Erythroblast (primary cell): ENCODE measurements around the gene CHST15.

Experiments used
- DNase-seq, 2 experiments: peaks; one replicate each; lab custom pipeline; 2025; lab: John Stamatoyannopoulos, UW
- GATA1 ChIP-seq: IDR thresholded peaks from 2 replicates; pipeline ENCODE4 v1.6.1; 2011; ENCODE audit warnings: low read depth, mild to moderate bottlenecking, control low read depth, low read length, moderate library complexity
- POLR2A ChIP-seq: IDR thresholded peaks from 2 replicates; pipeline ENCODE4 v1.6.1; 2011; ENCODE audit warnings: mild to moderate bottlenecking, low read length

The CHST15 gene

DNA sequence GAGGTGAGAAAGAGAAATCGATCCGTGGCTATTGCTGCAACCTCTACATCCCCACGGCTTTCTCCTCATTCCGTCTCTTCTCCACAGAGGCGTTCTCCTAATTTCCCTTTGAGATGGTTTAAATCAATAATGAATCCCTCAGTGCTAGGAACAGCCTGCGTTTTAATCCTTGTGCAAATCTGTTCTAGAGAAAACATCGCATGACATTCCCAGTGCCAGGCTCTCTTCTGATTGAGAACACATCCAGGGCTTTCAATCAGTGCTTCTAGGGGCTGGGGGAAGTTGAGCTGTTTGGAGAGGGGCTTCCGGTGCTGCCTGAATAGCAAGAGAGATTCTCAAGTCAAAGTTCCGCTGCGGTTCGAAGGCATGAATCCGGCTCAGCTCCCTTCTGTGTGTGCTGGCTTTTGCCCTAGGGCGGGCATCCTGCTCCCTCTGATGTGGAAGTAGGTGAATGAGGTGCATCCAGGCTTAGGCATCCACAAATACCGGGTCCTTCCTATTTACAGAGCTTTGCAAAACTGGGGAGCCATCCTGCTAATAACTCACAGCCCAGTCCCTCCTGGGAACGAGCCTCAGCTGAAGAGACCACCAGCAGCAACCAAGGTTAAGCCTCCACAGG, 62.8 kb downstream of the CHST15 start:
- no peak for DNase-seq
- TF ChIP-seq GATA1, result no peak
- TF ChIP-seq POLR2A, result no peak

DNA sequence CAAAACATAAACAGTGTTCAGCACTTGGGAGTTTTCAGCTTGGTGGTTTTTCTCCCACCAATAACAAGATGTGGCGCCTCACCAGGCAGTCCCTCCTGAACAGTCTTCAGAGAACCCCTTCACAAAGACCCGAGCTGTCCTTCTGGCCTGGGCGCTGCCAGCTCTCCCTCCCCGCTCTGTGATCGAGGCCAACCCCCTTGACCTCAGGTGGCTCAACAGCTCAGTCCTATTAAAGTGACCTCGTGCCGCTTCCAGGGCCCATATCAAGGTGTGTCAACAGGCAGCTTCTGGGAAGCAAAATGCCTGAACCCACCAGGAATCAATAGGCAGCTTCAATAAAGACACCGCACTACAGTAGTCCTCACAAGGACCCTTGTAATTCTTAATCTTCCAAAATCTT, 63.3 kb downstream of the CHST15 start:
- no peak for DNase-seq
- TF ChIP-seq GATA1, result no peak
- no peak for TF ChIP-seq POLR2A

DNA sequence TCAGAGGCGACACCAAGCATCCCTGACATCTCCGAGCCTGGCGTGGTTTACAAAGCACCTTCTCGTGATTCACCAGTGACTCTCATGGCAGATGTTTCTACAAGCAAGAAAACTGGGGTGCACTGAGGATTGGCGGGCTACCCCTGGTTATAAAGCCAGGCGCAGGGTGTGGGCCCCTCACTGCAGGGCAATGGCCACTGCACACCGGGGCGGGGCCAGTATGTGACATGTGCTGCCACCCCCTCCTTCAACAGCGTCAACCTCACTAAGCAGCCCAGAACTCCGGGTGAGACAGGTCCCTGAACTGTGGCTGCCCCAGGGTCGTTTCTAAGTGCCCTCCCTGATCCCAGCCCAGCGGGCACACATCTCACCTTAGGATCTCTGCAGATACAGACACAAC, 63.8 kb downstream of the CHST15 start:
- no peak for TF ChIP-seq GATA1
- no peak for TF ChIP-seq POLR2A
- DNase-seq, result no peak

DNA sequence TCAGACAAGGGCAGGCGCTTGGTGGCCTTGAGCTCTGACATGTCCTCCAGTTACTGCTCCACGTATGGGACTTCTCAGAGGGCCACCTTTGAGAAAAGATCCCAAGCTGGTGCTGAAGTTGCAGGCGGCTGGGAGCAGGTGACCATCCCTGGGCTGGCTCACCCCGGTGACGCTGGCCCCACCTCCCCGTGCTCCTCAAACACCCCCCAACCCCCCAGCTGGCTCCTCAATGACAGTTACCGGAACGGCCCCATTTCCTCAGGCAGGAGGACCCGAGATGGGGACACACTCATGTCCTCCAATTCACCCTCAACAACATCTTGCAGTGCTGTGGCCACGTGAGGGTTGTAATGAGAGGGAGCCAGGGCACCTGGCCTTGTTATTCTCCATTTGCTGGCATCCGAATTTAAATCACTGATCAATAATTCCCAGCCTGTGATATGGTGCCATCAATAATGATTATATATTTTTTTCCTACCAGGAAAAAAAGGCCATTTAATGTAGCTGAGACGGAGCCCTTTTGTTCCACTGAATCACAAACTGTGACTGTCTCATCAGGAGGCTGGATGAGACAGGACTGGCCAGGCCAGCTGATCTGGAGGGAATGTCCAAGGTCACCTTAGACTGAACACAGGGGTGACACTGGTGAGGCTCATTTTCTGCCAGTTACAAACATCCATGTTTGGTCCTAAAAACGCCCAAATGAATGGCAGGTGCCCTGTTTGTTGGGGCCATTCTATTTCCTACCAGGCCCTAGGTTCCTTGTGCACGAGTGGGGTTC, 64.5 kb downstream of the CHST15 start:
- no peak for DNase-seq
- TF ChIP-seq POLR2A (no peak), GATA1 (no peak)

DNA sequence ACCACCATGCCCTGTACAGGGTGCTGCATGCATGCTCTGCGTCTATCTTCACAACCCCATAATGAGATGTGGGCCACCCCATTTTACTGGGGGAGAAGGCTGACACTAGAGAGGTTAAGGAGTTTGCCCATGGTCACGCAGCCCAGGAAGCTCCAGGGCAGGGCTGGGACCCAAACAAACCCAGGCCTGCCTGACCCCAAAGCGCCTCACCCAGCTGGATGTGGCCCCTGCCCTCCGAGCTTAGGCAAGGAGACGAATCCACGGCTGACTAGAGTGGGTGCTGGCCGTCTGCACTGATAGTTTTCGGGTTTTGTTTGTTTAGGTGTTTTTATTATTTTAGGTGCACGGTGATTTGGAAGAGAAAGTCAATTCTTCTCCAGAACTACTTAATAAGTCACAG, 65.7 kb downstream of the CHST15 start:
- TF ChIP-seq POLR2A (no peak), GATA1 (no peak)
- DNase-seq, result no peak

DNA sequence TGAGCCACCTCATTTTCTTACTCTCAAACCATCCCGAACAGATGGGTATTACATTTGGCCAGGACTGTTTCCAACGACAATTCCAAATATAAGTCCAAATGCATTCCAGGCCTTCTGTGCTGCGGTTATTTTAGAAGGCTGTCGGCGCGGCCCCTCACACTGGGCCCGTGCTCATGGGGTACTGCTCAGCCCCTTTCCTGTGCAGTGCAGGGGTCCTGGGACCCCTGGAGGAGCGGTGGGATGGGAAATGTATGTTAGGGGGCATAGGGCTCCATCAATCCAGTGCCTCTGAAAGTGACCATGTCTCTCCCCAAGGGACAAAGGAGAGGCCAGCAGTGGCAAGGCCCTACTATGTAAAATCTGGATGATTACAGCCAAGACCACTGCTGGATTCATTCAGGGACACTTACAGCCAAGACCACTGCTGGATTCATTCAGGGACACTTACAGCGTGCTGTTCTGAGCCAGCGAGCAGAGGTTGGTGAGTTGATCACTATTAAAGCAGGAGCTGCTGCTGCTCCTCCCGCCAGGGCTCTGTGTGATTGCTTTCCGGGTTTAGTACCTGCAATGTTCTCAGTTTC, 66.3 kb downstream of the CHST15 start:
- DNase-seq, result no peak
- TF ChIP-seq POLR2A (no peak), GATA1 (no peak)

DNA sequence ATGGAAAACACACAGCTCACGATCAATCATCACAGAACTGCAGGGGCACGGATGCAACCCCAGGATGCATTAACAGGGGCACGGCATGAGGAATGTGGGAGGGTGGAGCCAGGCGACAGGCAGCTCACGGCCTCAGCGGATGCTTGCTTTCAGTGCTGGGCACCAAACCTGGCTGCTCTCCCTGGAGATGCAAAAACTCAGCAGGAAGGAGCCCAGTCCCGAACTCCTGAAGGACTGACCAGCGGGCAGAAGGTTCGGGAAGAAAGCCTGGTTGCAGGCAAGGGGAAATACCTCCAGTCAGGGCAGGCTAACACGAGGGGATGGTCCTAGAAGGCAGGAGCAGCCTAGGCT, 66.8 kb downstream of the CHST15 start:
- TF ChIP-seq POLR2A, result no peak
- TF ChIP-seq GATA1, result no peak
- DNase-seq, result no peak

DNA sequence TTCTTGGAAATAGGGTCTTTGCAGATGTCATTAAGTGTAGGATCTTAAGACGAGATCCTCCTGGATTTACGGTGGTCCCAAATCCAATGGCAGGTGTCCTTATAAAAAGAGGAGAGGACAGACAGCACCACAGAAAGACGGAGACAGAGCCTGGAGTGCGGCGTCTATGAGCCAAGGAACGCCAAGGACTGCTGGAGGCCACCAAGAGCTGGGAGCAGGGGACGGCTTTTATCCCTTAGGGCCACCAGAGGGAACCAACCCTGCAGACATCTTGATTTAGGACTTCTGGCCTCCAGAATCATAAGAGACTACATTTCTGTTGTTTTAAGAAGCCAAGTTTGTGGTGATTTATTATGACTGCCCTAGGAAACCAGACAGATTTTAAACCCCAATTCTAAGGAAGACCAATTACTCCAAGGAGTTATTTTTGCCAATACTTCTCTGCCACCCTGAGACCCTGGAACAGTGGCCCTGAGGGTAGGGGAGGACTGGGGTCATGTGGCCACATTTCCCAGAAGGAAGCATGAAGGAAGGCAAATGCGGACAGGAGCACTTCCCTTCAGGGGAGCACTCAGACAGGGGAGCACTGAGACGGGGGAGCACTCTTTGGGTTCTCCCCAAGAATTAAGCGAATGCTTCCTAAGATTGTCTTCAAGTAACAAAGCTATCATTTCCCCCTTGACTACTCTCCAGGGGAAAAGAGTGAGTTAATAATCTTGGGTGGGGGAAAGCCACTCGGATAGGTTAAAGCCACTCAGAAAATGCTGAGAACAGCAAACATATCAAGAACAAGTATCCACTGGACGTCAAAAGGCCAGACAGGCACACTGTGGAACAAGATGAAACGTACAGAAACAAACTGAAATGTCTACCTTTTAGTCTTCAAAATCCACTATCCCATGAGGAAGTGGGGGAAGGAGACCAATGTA, 67.5 kb downstream of the CHST15 start:
- DNase-seq, result no peak
- no peak for TF ChIP-seq GATA1
- TF ChIP-seq POLR2A, result no peak

DNA sequence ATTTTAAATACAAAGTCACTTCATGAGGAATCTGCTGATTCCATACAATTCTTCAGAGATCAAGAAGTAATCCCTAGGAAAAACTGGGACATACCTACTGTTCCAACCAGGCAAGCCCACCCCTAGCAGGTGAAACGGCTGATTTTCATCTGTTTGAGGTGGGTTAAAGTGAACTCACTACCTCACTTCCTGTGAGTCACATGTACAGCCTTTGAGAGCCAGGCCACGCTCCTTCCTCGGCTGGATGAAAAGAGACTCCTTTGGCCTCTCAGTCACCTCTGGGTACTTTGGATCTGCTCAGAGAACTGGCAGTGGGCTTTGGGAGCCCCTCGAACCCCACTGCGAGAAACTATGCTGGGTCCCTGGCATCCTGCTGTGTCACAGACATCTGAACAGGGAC, 68.2 kb downstream of the CHST15 start:
- TF ChIP-seq POLR2A (no peak), GATA1 (no peak)

DNA sequence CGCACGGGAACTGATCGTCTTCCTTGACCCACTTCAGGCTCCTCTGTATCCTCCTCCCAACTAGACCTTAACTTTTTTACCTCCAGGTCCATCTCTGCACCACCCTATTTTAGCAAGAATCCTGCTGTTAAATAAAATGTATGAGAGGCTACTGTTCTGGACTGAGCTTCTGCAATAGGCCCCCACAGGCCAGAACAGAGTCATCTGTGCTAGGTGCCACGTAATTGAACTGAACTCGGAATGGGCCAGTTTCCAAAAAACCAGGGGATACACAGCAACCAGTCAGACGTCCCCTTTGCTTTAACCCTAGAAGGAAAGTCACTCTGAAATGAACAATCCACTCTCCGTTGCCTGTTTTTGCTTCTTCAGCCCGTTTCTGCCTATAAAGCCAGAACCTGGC, 71.3 kb downstream of the CHST15 start:
- TF ChIP-seq POLR2A (no peak), GATA1 (no peak)
- no peak for DNase-seq

More for the DNA sequence above, 68.2 kb downstream of the CHST15 start:
- DNase-seq, result no peak

DNA sequence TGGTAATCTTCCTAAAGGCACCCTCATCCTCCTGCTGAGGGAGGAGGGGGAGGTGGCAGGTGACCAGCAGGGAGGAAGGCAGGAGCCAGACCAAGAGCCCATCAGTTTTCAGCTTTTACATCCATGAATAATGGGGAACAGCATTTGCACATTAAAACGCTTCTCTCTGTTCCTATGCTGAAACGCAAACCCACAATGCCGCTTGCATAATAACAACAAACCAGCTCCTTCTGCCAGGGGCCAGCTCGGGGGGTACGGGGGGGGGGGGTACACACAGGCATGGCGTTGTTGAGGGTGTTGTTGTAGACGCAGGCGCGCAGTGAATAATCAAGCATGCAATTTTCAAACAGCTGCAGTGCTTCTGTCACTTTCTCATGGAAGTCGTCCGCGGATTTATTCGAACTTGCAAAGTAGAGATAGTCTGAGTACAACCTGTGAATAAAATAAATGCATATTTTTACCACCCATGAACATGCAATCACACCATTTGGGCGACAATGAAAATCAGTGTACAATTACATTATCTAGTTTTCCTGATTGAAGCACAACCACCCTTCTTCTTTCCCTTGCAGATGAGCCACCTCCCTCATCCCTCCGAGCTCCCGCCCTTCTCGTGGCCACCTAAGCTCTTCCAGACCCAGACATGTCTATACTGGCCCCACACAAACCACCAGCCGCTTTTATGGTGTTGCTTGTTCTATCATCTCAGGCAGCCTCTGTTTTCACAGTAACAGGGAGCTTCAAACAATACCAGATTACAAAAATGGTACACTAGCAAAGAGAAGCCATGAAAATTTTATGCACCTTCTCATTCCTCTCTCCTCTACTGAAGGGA, 72.2 kb downstream of the CHST15 start:
- no peak for DNase-seq
- TF ChIP-seq POLR2A, result no peak
- TF ChIP-seq GATA1, result no peak

DNA sequence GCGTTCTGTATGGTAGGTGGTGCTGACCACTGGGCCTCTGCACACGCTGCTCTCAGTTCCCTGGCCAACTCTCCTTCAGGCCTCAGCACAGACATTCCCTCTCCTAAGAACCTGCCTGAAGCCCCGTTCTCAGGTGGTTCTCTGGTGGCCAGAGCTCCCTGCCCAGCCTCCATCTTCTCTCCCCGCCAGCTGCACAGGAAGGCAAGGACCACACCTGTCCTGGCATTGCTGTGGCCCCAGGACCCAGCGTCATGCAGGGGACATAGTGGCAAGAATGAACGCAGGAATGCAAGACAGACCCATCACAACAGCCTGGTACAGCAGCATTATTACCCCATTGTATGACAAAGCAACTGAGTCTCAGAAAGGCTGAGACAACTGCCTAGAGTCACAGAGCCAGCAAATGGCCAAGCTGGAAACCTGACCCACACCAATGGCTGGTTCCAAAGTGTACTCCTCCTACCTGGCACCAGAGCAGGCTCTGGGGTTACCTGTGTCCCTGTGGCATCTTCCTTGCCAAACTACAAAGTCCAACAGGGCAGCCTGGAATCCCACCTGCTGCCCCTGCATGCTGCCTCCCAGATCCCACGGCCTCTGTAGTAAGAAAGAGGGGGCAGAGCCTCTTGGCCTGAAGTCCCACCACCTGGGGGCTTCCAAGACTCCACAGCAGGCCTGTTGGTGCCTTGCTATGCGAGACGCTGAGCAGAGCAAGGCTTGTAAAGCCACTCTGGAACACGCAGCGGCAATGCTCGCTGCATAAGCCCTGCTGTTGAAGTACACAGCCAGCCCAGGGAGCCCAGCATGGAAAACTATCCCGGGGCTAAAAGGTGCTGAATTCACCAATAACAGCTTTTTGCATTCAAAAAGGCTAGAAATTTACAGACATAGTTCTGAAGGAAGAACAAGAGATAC, 73.3 kb downstream of the CHST15 start:
- TF ChIP-seq GATA1 (no peak), POLR2A (no peak)
- no peak for DNase-seq
